ENCODE measurements around the gene OVCH1.
"Not testable (repeated sequence)": the region's sequence is repeated elsewhere in the genome, so short reads cannot be mapped to it uniquely, and the experiment has no call there.

OVCH1 gene

GRCh38 chr12:29499235-29499634, 1.7 kb upstream of the OVCH1 start:
- DNase-seq = no peak

- no peak for DNase-seq
These were observed 4.6 kb downstream of the OVCH1 start for GRCh38 chr12:29492891-29493290.

- DNase-seq = no peak
These were observed 10.5 kb downstream of the OVCH1 start for GRCh38 chr12:29486972-29487371.

GRCh38 chr12:29463198-29463597, 34.3 kb downstream of the OVCH1 start:
- DNase-seq = no peak

GRCh38 chr12:29460082-29460481, 37.4 kb downstream of the OVCH1 start:
- no peak for DNase-seq

GRCh38 chr12:29455087-29455486, 42.4 kb downstream of the OVCH1 start:
- no peak for DNase-seq

- DNase-seq = no peak
These were observed 45.6 kb downstream of the OVCH1 start for GRCh38 chr12:29451888-29452287.

GRCh38 chr12:29448157-29448556, 49.3 kb downstream of the OVCH1 start:
- no peak for DNase-seq

- DNase-seq = no peak
These were observed 50.1 kb downstream of the OVCH1 start for GRCh38 chr12:29447285-29447975.

GRCh38 chr12:29439506-29439905, 58.0 kb downstream of the OVCH1 start:
- no peak for DNase-seq

GRCh38 chr12:29438752-29439408, 58.6 kb downstream of the OVCH1 start:
- DNase-seq = no peak

- no peak for DNase-seq
These were observed 59.9 kb downstream of the OVCH1 start for GRCh38 chr12:29437575-29437974.

- DNase-seq = not testable (repeated sequence)
These were observed 60.7 kb downstream of the OVCH1 start for GRCh38 chr12:29436815-29437214.

- DNase-seq = no peak
These were observed 66.0 kb downstream of the OVCH1 start for GRCh38 chr12:29431513-29431912.

- DNase-seq = no peak
These were observed 66.8 kb downstream of the OVCH1 start for GRCh38 chr12:29430716-29431044.

- DNase-seq = no peak
These were observed 67.3 kb downstream of the OVCH1 start for GRCh38 chr12:29429999-29430715.

- no peak for DNase-seq
These were observed 68.9 kb downstream of the OVCH1 start for GRCh38 chr12:29428633-29429032.

GRCh38 chr12:29427964-29428363, 69.5 kb downstream of the OVCH1 start:
- no peak for DNase-seq

GRCh38 chr12:29426498-29426897, 71.0 kb downstream of the OVCH1 start:
- no peak for DNase-seq

GRCh38 chr12:29425722-29426121, 71.8 kb downstream of the OVCH1 start:
- DNase-seq = no peak

GRCh38 chr12:29416748-29417147, 80.7 kb downstream of the OVCH1 start:
- no peak for DNase-seq

GRCh38 chr12:29415111-29415510, 82.4 kb downstream of the OVCH1 start:
- no peak for DNase-seq

- no peak for DNase-seq
These were observed 83.1 kb downstream of the OVCH1 start for GRCh38 chr12:29414368-29414767.

- no peak for DNase-seq
These were observed 91.9 kb downstream of the OVCH1 start for GRCh38 chr12:29405561-29405960.
